GM12875 (cell line): Measurements from ENCODE around the gene HBM.

Experiments
- H3K4me3 ChIP-seq: one replicate; pipeline ENCODE4 v1.5.1; 2011; ENCODE audit warnings: low read depth, low read length, control low read depth
- CTCF ChIP-seq: IDR thresholded peaks from 2 replicates; pipeline ENCODE4 v1.5.1; 2011; ENCODE audit warnings: low read depth, mild to moderate bottlenecking, control low read depth, inconsistent platforms, low read length, moderate library complexity, borderline replicate concordance; ENCODE audit not compliant: insufficient read depth

The HBM gene

GRCh38 chr16:133716-134115 lies 32.1 kb upstream of the HBM start:
- TF ChIP-seq CTCF: no peak
- H3K4me3 ChIP-seq: no peak overlapping the region

GRCh38 chr16:138049-138417 lies 27.7 kb upstream of the HBM start:
- peak overlapping the region; percentile 76 for H3K4me3 ChIP-seq
- no peak for TF ChIP-seq CTCF

GRCh38 chr16:140175-140857 lies 25.5 kb upstream of the HBM start:
- TF ChIP-seq CTCF: no peak
- no peak overlapping the region for H3K4me3 ChIP-seq

GRCh38 chr16:142405-142967 lies 23.3 kb upstream of the HBM start:
- TF ChIP-seq CTCF: no peak
- H3K4me3 ChIP-seq: no peak overlapping the region

GRCh38 chr16:143047-143446 lies 22.7 kb upstream of the HBM start:
- no peak for TF ChIP-seq CTCF

GRCh38 chr16:143456-143855 lies 22.3 kb upstream of the HBM start:
- no peak for TF ChIP-seq CTCF
- H3K4me3 ChIP-seq: no peak overlapping the region

More at GRCh38 chr16:143047-143446, 22.7 kb upstream of the HBM start:
- no peak overlapping the region for H3K4me3 ChIP-seq

- TF ChIP-seq CTCF: no peak
Observed at GRCh38 chr16:144797-145252, 21.0 kb upstream of the HBM start.

More at GRCh38 chr16:144797-145252, 21.0 kb upstream of the HBM start:
- H3K4me3 ChIP-seq: no peak overlapping the region
